WTC11 (cell line): ENCODE measurements around the gene SLC25A30.

Experiments
- ESRRA ChIP-seq: sonication (generic); formaldehyde crosslinking; IDR thresholded peaks from 2 replicates; pipeline ENCODE4 v1.8.1; 2022; ENCODE audit warnings: mild to moderate bottlenecking, missing genetic modification reagents, borderline replicate concordance
- ETV6 ChIP-seq: sonication (generic); formaldehyde crosslinking; IDR thresholded peaks from 2 replicates; pipeline ENCODE4 v1.8.1; 2022; ENCODE audit warnings: mild to moderate bottlenecking, missing genetic modification reagents
- SP1 ChIP-seq: sonication (generic); formaldehyde crosslinking; conservative IDR thresholded peaks from 2 replicates; pipeline ENCODE4 v1.8.1; 2022; ENCODE audit warnings: missing genetic modification reagents
- TF ChIP-seq, protein P1 (sequence below): sonication (generic); formaldehyde crosslinking; IDR thresholded peaks from 2 replicates; pipeline ENCODE4 v1.8.1; 2022; ENCODE audit warnings: low read depth, mild to moderate bottlenecking, moderate library complexity, missing genetic modification reagents, borderline replicate concordance

DNA sequence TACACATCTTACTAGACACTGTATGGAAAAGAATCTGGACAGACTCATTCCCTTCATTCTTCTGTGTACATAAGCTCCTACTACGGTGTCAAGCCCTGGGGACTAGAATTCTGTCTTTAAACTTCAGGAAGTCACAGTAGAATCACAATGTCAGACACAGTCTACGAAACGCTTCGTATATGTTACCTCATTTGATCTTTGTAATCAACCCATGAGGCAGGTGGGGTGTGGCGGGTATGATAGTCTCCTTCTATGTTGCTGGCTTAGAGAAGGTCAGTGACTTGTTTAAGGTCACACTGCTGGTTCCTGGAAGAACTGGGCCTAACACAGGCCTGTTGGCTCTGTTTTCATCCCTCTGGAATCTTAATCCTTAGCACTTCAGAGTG lies 45.0 kb downstream of the SLC25A30 start:
- no peak for TF ChIP-seq SP1 (CRISPR knock-in tag)
- no peak for TF ChIP-seq ETV6 (CRISPR knock-in tag)
- no peak for TF ChIP-seq ESRRA (CRISPR knock-in tag)
- TF ChIP-seq, protein P1, sequence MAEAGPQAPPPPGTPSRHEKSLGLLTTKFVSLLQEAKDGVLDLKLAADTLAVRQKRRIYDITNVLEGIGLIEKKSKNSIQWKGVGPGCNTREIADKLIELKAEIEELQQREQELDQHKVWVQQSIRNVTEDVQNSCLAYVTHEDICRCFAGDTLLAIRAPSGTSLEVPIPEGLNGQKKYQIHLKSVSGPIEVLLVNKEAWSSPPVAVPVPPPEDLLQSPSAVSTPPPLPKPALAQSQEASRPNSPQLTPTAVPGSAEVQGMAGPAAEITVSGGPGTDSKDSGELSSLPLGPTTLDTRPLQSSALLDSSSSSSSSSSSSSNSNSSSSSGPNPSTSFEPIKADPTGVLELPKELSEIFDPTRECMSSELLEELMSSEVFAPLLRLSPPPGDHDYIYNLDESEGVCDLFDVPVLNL (CRISPR knock-in tag), result no peak
